ENCODE results near the gene MAP3K4. TPM values are rescaled to one million over a fixed set of nuclear protein-coding genes. Genes with fewer than 3 reads are reported as not detected.
"Not testable (repeated sequence)": the region's sequence is repeated elsewhere in the genome, so short reads cannot be mapped to it uniquely, and the experiment has no call there.

Gene MAP3K4
- total and polyA plus RNA-seq, 2 donors from 2014 or later: 13.0 to 52.8 TPM

- no peaks in the 10 kb centered on the region for H3K9me3 ChIP-seq (ENCODE audit: control insufficient read depth in 2 of 3, insufficient read depth in 1 of 3, low read length in 3 of 3)
- no peak for FAIRE-seq
- H3K36me3 ChIP-seq (ENCODE audit: control insufficient read depth in 2 of 3, insufficient read depth in 3 of 3, low read length in 3 of 3): no peaks in the 10 kb centered on the region
- no peak for DNase-seq
- H3K27me3 ChIP-seq (ENCODE audit: control insufficient read depth, insufficient read depth, low read length): no peaks in the 10 kb centered on the region
- H3K4me3 ChIP-seq (ENCODE audit: low read length in 3 of 3): no peak overlapping the region
- H3K4me1 ChIP-seq (ENCODE audit: control insufficient read depth in 2 of 3, insufficient read depth in 2 of 3, low read depth in 1 of 3, low read length in 3 of 3): no peaks in the 10 kb centered on the region
- H3K9ac ChIP-seq (ENCODE audit: low read length in 3 of 3): no peak overlapping the region
- TF ChIP-seq CTCF (IDR thresholded peaks at IDR 0.05; ENCODE audit: borderline replicate concordance, extremely low read depth, insufficient read depth): no peak
- H3K27ac ChIP-seq (ENCODE audit: low read depth in 2 of 2, low read length in 2 of 2): no peak overlapping the region
- intact Hi-C loops (cut with DNase I): no loop called here
Measured at GRCh38 chr6:160973311-160974250, 18.0 kb upstream of the MAP3K4 start.

DNA sequence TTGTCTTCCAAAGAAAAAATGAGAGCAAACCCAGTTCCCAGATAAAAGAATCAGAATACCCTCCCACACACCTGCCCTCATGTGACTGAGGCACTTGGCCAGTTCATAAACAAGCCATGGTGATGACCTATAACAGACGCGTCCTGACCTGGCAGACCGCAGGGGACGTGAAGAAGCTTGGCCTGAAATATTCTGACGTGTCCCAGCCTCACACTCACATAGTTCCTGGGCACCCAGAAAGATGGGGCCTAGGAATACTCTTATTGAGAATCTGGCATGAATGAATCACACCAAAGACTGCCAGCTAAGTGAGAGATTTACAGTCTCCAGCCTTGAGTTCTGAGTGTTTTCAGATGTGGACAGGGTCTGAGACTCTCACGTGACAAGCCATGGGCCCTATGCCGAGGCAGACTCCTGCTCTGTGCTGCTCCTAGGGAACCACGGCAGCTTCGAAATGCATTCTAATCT lies 17.2 kb upstream of the MAP3K4 start:
- H3K36me3 ChIP-seq (ENCODE audit: control insufficient read depth in 2 of 3, insufficient read depth in 3 of 3, low read length in 3 of 3): no peaks in the 10 kb centered on the region
- no peak for FAIRE-seq
- peak in 4 of 5 donors; percentile 31 to 80 (median 65) for DNase-seq

DNA sequence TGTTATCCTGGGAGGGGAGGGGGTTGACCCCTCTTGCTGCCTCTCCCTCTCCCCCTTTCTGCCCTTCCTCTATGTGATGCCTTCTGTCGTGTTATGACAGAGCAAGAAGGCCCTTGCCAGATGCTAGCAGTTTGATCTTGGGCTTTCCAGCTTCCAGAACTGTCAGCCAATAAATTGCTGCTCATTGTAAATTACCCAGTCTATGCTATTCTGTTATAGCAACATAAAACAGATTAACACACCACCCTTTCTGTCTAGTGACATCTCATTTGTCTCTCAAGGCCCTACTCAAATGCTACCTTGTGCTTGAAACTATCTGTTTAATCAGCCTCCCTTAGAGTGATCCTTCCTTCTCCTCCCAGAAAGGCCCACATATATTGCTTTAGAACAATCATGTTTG lies 16.4 kb upstream of the MAP3K4 start:
- intact Hi-C loops (cut with DNase I): no loop called here
- no peaks in the 10 kb centered on the region for H3K9me3 ChIP-seq (ENCODE audit: control insufficient read depth in 2 of 3, insufficient read depth in 1 of 3, low read length in 3 of 3)
- DNase-seq: no peak
- no peak overlapping the region for H3K27ac ChIP-seq (ENCODE audit: low read depth in 2 of 2, low read length in 2 of 2)
- no peaks in the 10 kb centered on the region for H3K36me3 ChIP-seq (ENCODE audit: control insufficient read depth in 2 of 3, insufficient read depth in 3 of 3, low read length in 3 of 3)
- no peak overlapping the region for H3K4me3 ChIP-seq (ENCODE audit: low read length in 3 of 3)
- H3K4me1 ChIP-seq (ENCODE audit: control insufficient read depth in 2 of 3, insufficient read depth in 2 of 3, low read depth in 1 of 3, low read length in 3 of 3): no peaks in the 10 kb centered on the region
- H3K27me3 ChIP-seq (ENCODE audit: control insufficient read depth, insufficient read depth, low read length): no peaks in the 10 kb centered on the region
- FAIRE-seq: no peak
- H3K9ac ChIP-seq (ENCODE audit: low read length in 3 of 3): no peak overlapping the region
- TF ChIP-seq CTCF (IDR thresholded peaks at IDR 0.05; ENCODE audit: borderline replicate concordance, extremely low read depth, insufficient read depth): no peak

More for the DNA sequence above, 17.2 kb upstream of the MAP3K4 start:
- intact Hi-C loops (cut with DNase I): no loop called here
- Histone ChIP-seq H3K27ac (ENCODE audit: low read depth in 2 of 2, low read length in 2 of 2) (no peak overlapping the region), H3K27me3 (ENCODE audit: control insufficient read depth, insufficient read depth, low read length) (no peaks in the 10 kb centered on the region), H3K4me3 (ENCODE audit: low read length in 3 of 3) (no peak overlapping the region), H3K4me1 (ENCODE audit: control insufficient read depth in 2 of 3, insufficient read depth in 2 of 3, low read depth in 1 of 3, low read length in 3 of 3) (no peaks in the 10 kb centered on the region), H3K9ac (ENCODE audit: low read length in 3 of 3) (no peak overlapping the region), H3K9me3 (ENCODE audit: control insufficient read depth in 2 of 3, insufficient read depth in 1 of 3, low read length in 3 of 3) (no peaks in the 10 kb centered on the region)
- no peak for TF ChIP-seq CTCF (IDR thresholded peaks at IDR 0.05; ENCODE audit: borderline replicate concordance, extremely low read depth, insufficient read depth)

GRCh38 chr6:160975961-160976360 lies 15.6 kb upstream of the MAP3K4 start:
- H3K27me3 ChIP-seq (ENCODE audit: control insufficient read depth, insufficient read depth, low read length); FAIRE-seq; H3K27ac ChIP-seq (ENCODE audit: low read depth in 2 of 2, low read length in 2 of 2); H3K36me3 ChIP-seq (ENCODE audit: control insufficient read depth in 2 of 3, insufficient read depth in 3 of 3, low read length in 3 of 3); DNase-seq; H3K4me1 ChIP-seq (ENCODE audit: control insufficient read depth in 2 of 3, insufficient read depth in 2 of 3, low read depth in 1 of 3, low read length in 3 of 3); H3K9ac ChIP-seq (ENCODE audit: low read length in 3 of 3); H3K4me3 ChIP-seq (ENCODE audit: low read length in 3 of 3); intact Hi-C loops (cut with DNase I); H3K9me3 ChIP-seq (ENCODE audit: control insufficient read depth in 2 of 3, insufficient read depth in 1 of 3, low read length in 3 of 3): not testable (repeated sequence)
